HG03159 (cell line): ENCODE data around the gene AP3D1.
"Not testable (repeated sequence)": the region's sequence is repeated elsewhere in the genome, so short reads cannot be mapped to it uniquely, and the experiment has no call there.

ENCODE experiments used
- ATAC-seq: cut with Tn5 transposase; IDR thresholded peaks from one replicate; pipeline ENCODE4 v1.9.1; 2021; ENCODE audit warnings: mild to moderate bottlenecking, moderate library complexity; ENCODE audit not compliant: unreplicated experiment

Gene AP3D1

GRCh38 chr19:2129892-2130770, 21.2 kb downstream of the AP3D1 start:
- no peak for ATAC-seq

DNA sequence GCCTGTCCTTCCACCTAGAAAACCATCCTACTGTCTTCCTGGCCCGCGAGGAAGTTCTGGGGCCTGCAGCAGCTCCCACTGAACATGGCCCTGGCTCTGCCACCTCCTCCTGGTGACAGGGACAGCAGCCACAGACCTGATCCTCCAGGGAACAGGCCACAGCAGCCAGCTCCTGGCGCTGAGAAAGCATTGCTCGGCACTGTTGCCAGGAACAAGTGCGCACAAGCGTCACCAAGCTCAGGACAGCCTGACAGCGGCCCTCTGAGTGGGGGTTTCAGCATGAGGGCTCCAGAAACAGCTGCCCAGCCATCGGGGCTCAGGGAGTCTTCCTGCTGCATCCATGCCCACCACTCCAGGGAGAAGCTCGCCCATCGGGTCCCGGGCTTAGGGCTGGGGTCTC, 21.9 kb downstream of the AP3D1 start:
- no peak for ATAC-seq

GRCh38 chr19:2129022-2129421, 22.3 kb downstream of the AP3D1 start:
- ATAC-seq, result no peak

GRCh38 chr19:2128252-2128651, 23.1 kb downstream of the AP3D1 start:
- ATAC-seq, result not testable (repeated sequence)

- ATAC-seq, result no peak
Observed at GRCh38 chr19:2127758-2128157, 23.6 kb downstream of the AP3D1 start.

DNA sequence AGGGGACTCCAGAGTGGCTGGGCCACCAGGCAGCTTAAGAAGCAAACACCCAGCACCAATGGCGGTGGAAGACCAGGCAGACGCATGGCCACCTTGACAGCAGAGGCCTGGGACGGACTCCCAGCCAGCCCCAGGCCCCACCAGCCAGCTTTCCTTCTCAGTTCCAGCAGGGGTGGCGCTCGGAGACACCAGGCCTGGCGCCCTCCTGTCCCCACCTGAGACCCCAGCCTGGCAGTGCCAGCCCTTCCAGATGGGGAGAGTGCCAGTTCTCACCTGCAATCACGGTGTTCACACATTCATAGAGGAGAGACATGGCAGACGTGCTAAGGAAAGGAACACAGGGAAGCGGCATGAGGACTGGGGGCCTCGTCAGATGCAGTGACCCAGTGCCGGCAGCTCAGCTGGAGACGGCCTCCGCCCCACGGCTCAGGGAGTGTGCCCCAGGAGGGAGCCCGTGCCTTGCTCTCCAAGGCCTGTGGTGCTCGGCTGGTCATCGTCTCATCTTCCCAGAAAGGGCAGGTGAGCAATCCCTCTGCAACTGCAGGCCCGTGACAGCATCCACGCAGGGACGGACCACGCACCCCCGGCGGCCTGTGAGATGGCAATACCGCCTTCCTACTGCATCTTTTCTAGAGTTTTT, 24.4 kb downstream of the AP3D1 start:
- no peak for ATAC-seq

DNA sequence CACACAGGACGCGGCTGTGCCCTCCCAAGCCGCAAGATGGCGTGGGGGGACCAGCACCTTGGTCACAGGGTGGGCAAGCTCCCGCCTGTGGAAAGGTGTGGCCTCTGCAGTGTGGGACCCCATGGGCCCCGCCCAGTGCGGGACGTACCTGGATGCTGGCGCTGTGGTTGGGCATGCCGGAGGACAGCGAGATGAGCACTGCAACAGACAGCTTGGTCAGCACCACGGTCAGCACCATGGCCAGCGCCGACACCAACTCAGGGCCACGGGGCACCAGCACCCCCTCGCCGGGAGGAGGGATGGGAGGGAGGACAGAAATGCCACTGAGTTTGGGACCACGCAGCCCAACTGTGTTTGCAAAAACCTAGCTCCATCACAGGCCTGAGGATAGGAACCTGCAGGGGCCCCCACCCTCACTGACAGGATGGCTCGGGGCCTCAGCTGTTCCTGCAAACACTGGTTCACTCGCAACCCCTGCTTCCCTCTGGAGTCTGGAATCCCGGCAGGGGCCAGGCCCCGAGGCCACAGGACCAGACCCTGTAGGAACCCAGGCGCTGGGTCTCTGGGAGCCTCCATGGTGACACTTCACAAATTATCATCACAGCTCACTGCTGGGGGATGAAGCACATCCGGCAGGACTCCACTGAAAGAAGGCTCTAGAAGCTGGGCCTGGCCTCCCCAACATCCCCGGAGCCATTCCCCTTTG, 27.5 kb downstream of the AP3D1 start:
- no peak for ATAC-seq

- no peak for ATAC-seq
Observed at GRCh38 chr19:2122982-2123381, 28.4 kb downstream of the AP3D1 start.

GRCh38 chr19:2122251-2122650, 29.1 kb downstream of the AP3D1 start:
- ATAC-seq, result no peak

- no peak for ATAC-seq
Observed at GRCh38 chr19:2121416-2122051, 29.8 kb downstream of the AP3D1 start.

DNA sequence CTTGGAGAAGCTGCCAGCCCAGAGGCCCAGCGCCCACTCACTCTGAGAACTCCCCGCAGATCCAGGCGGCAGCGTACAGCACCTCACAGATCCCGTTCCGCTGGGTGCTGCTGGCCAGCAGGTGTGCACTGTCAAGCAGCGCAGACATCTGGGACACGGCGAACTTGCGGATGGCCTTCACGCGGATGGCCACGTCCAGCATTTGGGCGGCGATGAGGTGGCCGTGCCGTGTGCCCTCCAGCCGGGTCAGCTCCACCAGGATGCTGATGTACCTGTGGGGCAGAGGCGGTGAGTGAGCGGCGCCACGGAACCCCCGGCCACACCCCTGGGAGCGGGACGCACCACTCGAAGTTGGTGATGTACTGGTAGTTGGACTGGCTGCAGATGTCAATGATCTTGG, 30.5 kb downstream of the AP3D1 start:
- no peak for ATAC-seq

GRCh38 chr19:2119921-2120785, 31.2 kb downstream of the AP3D1 start:
- ATAC-seq, result no peak

DNA sequence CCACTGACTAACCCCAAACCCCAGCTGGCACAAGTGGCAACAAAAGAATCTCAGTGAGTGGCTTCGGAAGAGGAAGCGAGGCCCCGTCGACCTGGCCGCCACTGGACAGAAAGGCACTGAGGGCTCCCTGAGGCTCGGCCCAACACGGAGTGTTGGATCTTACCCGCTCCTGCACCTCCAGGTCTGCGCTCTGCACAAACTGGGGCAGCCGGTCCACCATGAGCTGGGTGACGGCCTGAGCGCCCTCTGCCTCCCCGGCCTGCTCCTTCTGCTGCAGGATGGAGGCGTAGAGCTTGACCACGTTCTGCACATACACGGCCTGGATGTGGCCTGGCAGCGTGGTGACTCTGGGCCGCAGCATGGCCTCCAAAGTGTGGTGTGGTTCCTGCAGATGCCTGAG, 32.9 kb downstream of the AP3D1 start:
- no peak for ATAC-seq

DNA sequence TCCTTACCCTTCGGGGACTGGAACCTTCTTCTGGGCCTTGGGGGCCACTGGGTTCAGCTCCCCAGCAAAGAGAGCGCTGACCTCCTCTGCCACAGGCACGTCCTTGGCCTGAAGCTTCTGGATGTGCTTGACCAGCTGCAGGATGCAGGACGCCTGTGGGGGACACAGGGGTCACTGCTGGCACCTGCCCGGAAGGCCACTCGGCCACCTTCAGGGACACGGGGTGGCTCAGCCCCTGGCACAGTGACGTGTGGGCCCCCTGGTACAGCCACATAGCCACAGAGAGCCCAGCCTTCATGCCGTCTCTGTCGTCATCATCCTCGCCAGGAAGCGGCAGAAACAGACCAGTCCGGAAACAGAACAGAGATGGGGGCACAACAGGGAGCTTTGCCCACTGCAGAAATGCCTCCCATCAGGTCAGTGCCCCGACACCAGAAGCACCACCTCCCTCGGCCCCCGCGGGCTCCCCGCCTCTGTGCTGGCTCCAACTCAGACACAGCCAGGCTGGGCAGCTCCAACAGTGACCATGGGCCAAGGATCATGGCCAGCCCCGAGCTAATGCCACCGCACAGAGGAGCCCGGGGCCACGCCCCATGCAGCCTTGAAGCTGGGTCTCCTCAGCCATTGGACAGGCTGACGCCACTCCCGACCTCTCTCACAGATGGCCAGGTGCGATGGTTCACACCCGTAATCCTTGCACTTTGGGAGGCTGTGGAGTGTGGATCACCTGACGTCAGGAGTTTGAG, 34.0 kb downstream of the AP3D1 start:
- no peak for ATAC-seq

- no peak for ATAC-seq
Observed at GRCh38 chr19:2116507-2116906, 34.9 kb downstream of the AP3D1 start.

- no peak for ATAC-seq
Observed at GRCh38 chr19:2115911-2116426, 35.4 kb downstream of the AP3D1 start.

DNA sequence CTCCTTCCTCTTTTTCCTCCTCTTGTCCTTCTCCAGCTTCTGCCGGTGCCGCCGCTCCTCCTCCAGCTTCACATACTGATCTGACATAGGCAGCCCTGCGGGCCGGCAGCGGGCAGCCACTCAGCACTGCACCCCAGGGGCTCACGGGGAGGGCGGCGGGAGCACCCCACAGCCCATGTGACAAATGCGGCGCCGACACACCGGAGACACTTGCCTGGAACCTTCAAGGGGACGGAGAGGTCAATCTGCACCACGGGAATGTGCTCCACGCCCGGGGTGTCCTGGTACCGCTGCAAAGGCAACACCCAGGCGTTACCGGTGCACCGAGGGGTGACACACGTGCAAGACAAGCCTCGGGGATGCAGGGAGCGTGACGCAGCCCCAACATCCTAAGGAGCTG, 36.0 kb downstream of the AP3D1 start:
- ATAC-seq, result no peak

DNA sequence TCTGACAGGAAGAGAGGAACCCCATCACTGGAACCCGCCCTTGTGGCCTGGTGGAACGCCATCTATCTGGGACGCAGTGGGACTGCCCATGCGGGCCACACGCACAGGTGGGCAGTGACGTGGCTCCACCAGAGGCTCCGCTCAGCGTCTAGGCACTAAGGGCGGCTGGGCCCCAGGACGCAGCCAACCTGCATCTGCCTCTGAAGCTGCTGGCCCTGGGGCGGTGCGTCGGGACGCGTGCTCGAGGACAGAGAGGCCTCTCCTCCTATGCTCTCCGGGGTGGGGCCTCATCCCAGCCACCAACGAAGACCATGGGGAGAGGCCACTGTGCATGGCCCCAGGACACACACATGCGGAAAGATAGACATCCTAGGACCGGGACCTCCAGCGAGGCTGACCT, 36.5 kb downstream of the AP3D1 start:
- no peak for ATAC-seq

- ATAC-seq, result no peak
Observed at GRCh38 chr19:2114218-2114617, 37.1 kb downstream of the AP3D1 start.
